ENCODE results near the gene CCDC57. TPM values are rescaled to one million over a fixed set of nuclear protein-coding genes. Genes with fewer than 3 reads are reported as not detected.

Gene CCDC57
- total RNA-seq, 1 experiment from 2014 or later, result 36.6 TPM

DNA sequence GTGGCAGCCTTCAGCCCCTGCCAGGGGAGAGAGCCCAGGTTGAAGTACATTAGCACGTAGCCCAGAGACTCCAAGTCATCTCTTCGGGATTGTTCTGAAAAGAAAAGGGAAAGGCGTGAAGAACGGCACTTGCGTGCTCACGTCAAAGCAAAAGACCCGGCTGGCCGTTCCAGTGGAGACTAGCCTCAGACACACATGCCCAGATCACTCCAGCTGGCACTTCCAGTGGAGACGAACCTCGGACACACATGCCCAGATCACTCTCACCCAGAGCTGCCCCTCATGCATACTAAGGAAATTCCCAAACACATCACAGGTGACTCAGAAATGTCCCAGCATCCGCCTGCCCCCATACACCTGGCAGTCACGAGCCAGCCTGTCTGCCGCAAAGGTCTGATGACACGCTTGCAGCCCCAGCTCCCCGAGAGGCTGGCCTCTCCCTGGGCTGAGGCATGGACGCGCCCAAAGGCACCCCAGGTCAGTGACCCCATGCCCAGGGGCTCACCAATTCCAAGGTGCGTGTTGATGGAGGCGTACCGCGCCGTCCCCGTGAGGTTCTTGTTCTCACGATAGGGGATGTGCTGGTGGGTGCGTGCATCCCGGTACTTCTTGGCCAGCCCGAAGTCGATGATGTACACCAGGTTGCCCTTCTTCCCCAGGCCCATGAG is 40.0 kb upstream of the CCDC57 start:
- ATAC-seq, result no peak
- Histone ChIP-seq H3K9me2 (replicated peaks; ENCODE audit: low read length) (no peaks in the 10 kb centered on the region), H3K27me3 (ENCODE audit: low read length) (no peaks in the 10 kb centered on the region), H3K36me3 (ENCODE audit: low read depth, low read length) (peaks cover 86% of the 10 kb centered on the region), H3K79me2 (ENCODE audit: low read length) (peaks cover 64% of the 10 kb centered on the region), H3K4me3 (ENCODE audit: low read length) (no peak overlapping the region), H3K27ac (ENCODE audit: low read length) (no peak overlapping the region), H3K4me1 (ENCODE audit: insufficient read depth, low read length) (peaks cover 7% of the 10 kb centered on the region), H3K9ac (ENCODE audit: low read length) (no peak overlapping the region), H2AFZ (ENCODE audit: low read length) (no peak overlapping the region), H3F3A (ENCODE audit: low read length, unreplicated experiment) (peaks cover 9% of the 10 kb centered on the region), H3K9me3 (ENCODE audit: low read length) (no peaks in the 10 kb centered on the region), H4K20me1 (ENCODE audit: low read length) (peaks cover 36% of the 10 kb centered on the region), H3K4me2 (ENCODE audit: low read length) (no peak overlapping the region)
- intact Hi-C loops (cut with micrococcal nuclease), result no loop called here
- BruUV-seq (replicated peaks), result TSS peak; percentile 7
- TF ChIP-seq, protein P1, sequence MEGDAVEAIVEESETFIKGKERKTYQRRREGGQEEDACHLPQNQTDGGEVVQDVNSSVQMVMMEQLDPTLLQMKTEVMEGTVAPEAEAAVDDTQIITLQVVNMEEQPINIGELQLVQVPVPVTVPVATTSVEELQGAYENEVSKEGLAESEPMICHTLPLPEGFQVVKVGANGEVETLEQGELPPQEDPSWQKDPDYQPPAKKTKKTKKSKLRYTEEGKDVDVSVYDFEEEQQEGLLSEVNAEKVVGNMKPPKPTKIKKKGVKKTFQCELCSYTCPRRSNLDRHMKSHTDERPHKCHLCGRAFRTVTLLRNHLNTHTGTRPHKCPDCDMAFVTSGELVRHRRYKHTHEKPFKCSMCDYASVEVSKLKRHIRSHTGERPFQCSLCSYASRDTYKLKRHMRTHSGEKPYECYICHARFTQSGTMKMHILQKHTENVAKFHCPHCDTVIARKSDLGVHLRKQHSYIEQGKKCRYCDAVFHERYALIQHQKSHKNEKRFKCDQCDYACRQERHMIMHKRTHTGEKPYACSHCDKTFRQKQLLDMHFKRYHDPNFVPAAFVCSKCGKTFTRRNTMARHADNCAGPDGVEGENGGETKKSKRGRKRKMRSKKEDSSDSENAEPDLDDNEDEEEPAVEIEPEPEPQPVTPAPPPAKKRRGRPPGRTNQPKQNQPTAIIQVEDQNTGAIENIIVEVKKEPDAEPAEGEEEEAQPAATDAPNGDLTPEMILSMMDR (conservative IDR thresholded peaks at IDR 0.05; ENCODE audit: low read depth, low read length), result no peak
- TF ChIP-seq EZH2 (IDR thresholded peaks at IDR 0.05; ENCODE audit: low read length, unreplicated experiment), result no peak
- DNase-seq, result no peak
- ChIA-PET POLR2A (ENCODE audit: unreplicated experiment) (no interaction called here), CTCF (no interaction called here)

DNA sequence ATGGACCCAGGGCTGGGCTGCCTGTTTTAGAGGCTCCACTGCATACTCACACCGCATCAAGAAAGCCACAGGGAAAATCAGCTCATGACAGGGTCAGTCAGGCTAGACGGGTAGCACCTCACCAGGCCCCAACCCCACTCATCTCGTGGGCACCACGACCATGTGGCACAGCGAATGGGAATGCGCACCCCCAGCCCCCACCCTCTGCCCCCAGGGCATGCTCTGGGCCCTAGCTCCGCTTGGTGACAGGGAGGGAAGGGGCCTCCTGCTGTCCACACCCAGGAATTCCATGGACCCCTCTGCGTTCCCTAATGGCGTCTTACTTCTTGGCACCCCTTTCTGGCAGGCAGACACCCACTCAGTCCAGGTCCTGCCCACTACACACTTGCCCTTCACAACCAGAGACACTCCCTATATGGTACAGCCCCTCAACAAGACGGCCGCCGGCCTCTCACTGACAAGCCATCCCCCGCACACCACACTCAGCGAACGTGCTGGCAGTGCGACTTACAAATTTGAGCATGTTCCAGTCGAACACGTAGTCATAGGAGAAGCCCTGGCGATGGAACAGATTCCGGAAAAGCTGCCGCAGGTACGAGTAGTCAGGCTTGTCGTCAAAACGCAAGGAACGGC is 38.3 kb upstream of the CCDC57 start:
- no peaks in the 10 kb centered on the region for H3K27me3 ChIP-seq (ENCODE audit: low read length)
- TF ChIP-seq EZH2 (IDR thresholded peaks at IDR 0.05; ENCODE audit: low read length, unreplicated experiment), result no peak
- TF ChIP-seq, protein P1 (conservative IDR thresholded peaks at IDR 0.05; ENCODE audit: low read depth, low read length), result no peak
- no peaks in the 10 kb centered on the region for H3K9me2 ChIP-seq (replicated peaks; ENCODE audit: low read length)
- H3K9me3 ChIP-seq (ENCODE audit: low read length), result no peaks in the 10 kb centered on the region
- peaks cover 50% of the 10 kb centered on the region for H3K79me2 ChIP-seq (ENCODE audit: low read length)
- H4K20me1 ChIP-seq (ENCODE audit: low read length), result peaks cover 25% of the 10 kb centered on the region; the same call in 1 of the 2 replicates
- no peak overlapping the region for H3K4me2 ChIP-seq (ENCODE audit: low read length)
- H3K4me1 ChIP-seq (ENCODE audit: insufficient read depth, low read length), result peaks cover 24% of the 10 kb centered on the region
- peaks cover 79% of the 10 kb centered on the region for H3K36me3 ChIP-seq (ENCODE audit: low read depth, low read length)
- H3F3A ChIP-seq (ENCODE audit: low read length, unreplicated experiment), result peaks cover 26% of the 10 kb centered on the region
- H3K27ac ChIP-seq (ENCODE audit: low read length), result no peak overlapping the region
- ChIA-PET CTCF (interaction anchor here (0.5 kb wide), 1 partner anchor 25 kb away, joined by 6 read pairs; no protein-coding TSS in a partner anchor), POLR2A (ENCODE audit: unreplicated experiment) (no interaction called here)
- H3K9ac ChIP-seq (ENCODE audit: low read length), result no peak overlapping the region
- no peak overlapping the region for H2AFZ ChIP-seq (ENCODE audit: low read length)
- no peak for ATAC-seq
- BruUV-seq (replicated peaks), result no TSS peak
- intact Hi-C loops (cut with micrococcal nuclease), result no loop called here
- DNase-seq, result no peak
- H3K4me3 ChIP-seq (ENCODE audit: low read length), result no peak overlapping the region

DNA sequence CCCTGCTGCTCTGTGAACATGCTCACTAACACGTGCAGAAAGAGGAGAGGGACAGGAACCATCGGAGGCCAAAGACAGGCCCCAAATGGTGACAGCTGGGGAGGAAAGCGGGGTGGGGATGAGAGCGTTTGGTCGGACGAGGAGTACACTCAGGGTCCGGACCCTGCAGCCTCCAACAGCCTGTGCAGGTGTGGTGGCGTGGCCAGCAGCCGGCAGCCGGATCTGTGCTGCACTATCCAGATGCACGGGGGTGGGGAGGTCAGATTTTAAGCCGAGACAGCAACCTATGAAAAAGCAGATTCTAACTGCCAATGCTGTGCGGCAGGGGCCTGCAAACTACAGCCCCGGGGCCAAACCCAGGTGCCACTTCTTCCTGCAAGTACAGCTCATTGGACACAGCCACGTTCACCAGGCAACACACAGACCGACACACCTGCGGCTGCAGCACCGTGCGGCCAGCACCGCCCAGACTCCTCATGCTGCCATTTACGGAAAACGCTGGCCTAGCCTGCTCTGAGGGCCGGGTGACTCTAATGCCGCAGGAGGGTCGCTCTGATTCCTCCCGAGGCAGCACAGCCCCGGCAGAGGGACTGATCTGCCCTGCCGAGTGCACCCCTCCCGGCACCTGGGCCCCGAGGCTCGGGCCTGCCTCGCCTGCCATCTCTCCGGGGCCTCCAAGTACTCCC is 37.4 kb upstream of the CCDC57 start:
- POLR2A ChIA-PET (ENCODE audit: unreplicated experiment), result no interaction called here

More for the DNA sequence above, 37.4 kb upstream of the CCDC57 start:
- BruUV-seq (replicated peaks), result no TSS peak
- TF ChIP-seq EZH2phosphoT487 (IDR thresholded peaks at IDR 0.05; ENCODE audit: borderline replicate concordance, low read length) (no peak), EZH2 (IDR thresholded peaks at IDR 0.05; ENCODE audit: low read length, unreplicated experiment) (no peak)
- TF ChIP-seq, protein P1 (conservative IDR thresholded peaks at IDR 0.05; ENCODE audit: low read depth, low read length), result no peak
- Histone ChIP-seq H3K9me3 (ENCODE audit: low read length) (no peaks in the 10 kb centered on the region), H3K4me2 (ENCODE audit: low read length) (no peak overlapping the region), H3K36me3 (ENCODE audit: low read depth, low read length) (peaks cover 79% of the 10 kb centered on the region), H3K27me3 (ENCODE audit: low read length) (no peaks in the 10 kb centered on the region), H2AFZ (ENCODE audit: low read length) (no peak overlapping the region), H3F3A (ENCODE audit: low read length, unreplicated experiment) (peaks cover 30% of the 10 kb centered on the region), H3K79me2 (ENCODE audit: low read length) (peaks cover 46% of the 10 kb centered on the region), H3K27ac (ENCODE audit: low read length) (no peak overlapping the region), H3K9me2 (replicated peaks; ENCODE audit: low read length) (no peaks in the 10 kb centered on the region), H4K20me1 (ENCODE audit: low read length) (peaks cover 17% of the 10 kb centered on the region; the same call in 1 of the 2 replicates), H3K4me1 (ENCODE audit: insufficient read depth, low read length) (peaks cover 28% of the 10 kb centered on the region), H3K9ac (ENCODE audit: low read length) (no peak overlapping the region), H3K4me3 (ENCODE audit: low read length) (no peak overlapping the region)
- no peak for ATAC-seq
- intact Hi-C loops (cut with micrococcal nuclease), result loop anchor here (10.0 kb wide), 1 partner anchor 205 kb away; the partner anchor contains the start of genes CYBC1 and NARF
- no peak for DNase-seq
- CTCF ChIA-PET, result no interaction called here
